Osteocyte (in vitro differentiated cells): ENCODE data around the gene DALRD3. TPM values are rescaled to one million over a fixed set of nuclear protein-coding genes. Genes with fewer than 3 reads are reported as not detected.

ENCODE experiments used
- DNase-seq: peaks from one replicate; pipeline ENCODE4 v3.0.0; 2021; ENCODE audit warnings: mixed read lengths; ENCODE audit not compliant: unreplicated experiment; ENCODE audit errors: extremely low spot score
- H3K27ac Mint-ChIP-seq: one replicate; pipeline ENCODE4 v1.8.0; 2021; ENCODE audit warnings: mild to moderate bottlenecking, mixed read lengths; ENCODE audit not compliant: unreplicated experiment
- H3K27me3 Mint-ChIP-seq: one replicate; pipeline ENCODE4 v1.8.0; 2021; ENCODE audit warnings: mixed read lengths; ENCODE audit not compliant: unreplicated experiment
- H3K36me3 Mint-ChIP-seq: one replicate; pipeline ENCODE4 v1.8.0; 2021; ENCODE audit warnings: mixed read lengths; ENCODE audit not compliant: unreplicated experiment
- H3K4me1 Mint-ChIP-seq: one replicate; pipeline ENCODE4 v1.8.0; 2021; ENCODE audit warnings: mixed read lengths; ENCODE audit not compliant: unreplicated experiment
- H3K4me3 Mint-ChIP-seq: one replicate; pipeline ENCODE4 v1.8.0; 2021; ENCODE audit warnings: mild to moderate bottlenecking, moderate library complexity, mixed read lengths; ENCODE audit not compliant: unreplicated experiment
- H3K9me3 Mint-ChIP-seq: one replicate; pipeline ENCODE4 v1.8.0; 2021; ENCODE audit warnings: mixed read lengths; ENCODE audit not compliant: unreplicated experiment
- CTCF ChIP-seq: fragments of 200-600 bp; sonication (generic); IDR thresholded peaks from 2 replicates; pipeline ENCODE4 v1.5.0; 2021; ENCODE audit warnings: antibody characterized with exemption, mild to moderate bottlenecking, moderate library complexity
- microRNA-seq: library from miRNA; unstranded; fragments of <30 nt; microRNA quantifications from one replicate; pipeline ENCODE4 v1.1.0, GENCODE V29; 2020; ENCODE audit not compliant: unreplicated experiment
- total RNA-seq: library from RNA; stranded (reverse); gene quantifications from 2 replicates; pipeline ENCODE4 v1.2.1, GENCODE V29; 2021

DALRD3 gene
- total RNA-seq, 1 donor from 2014 or later = 22.8 TPM

GRCh38 chr3:48970586-48970985, 47.8 kb downstream of the DALRD3 start:
- peaks cover 53% of the 10 kb centered on the region for H3K36me3 Mint-ChIP-seq
- H3K9me3 Mint-ChIP-seq = no peaks in the 10 kb centered on the region
- no peak overlapping the region for H3K4me3 Mint-ChIP-seq
- DNase-seq = no peak
- H3K27ac Mint-ChIP-seq = no peak overlapping the region
- TF ChIP-seq CTCF = no peak
- H3K27me3 Mint-ChIP-seq = no peaks in the 10 kb centered on the region
- peaks cover 5% of the 10 kb centered on the region for H3K4me1 Mint-ChIP-seq

GRCh38 chr3:48966876-48967361, 51.5 kb downstream of the DALRD3 start:
- Mint-ChIP-seq H3K27me3 (no peaks in the 10 kb centered on the region), H3K36me3 (peaks cover 46% of the 10 kb centered on the region), H3K9me3 (no peaks in the 10 kb centered on the region), H3K4me1 (peaks cover 5% of the 10 kb centered on the region), H3K4me3 (no peak overlapping the region), H3K27ac (no peak overlapping the region)
- DNase-seq = no peak
- TF ChIP-seq CTCF = no peak

GRCh38 chr3:48966367-48966766, 52.0 kb downstream of the DALRD3 start:
- Mint-ChIP-seq H3K36me3 (peaks cover 43% of the 10 kb centered on the region), H3K9me3 (no peaks in the 10 kb centered on the region), H3K4me1 (peaks cover 5% of the 10 kb centered on the region), H3K27me3 (no peaks in the 10 kb centered on the region), H3K27ac (no peak overlapping the region), H3K4me3 (no peak overlapping the region)
- TF ChIP-seq CTCF = no peak
- DNase-seq = no peak

Small RNAs within 50 kb of the gene (microRNA-seq; reads per million reads assigned to microRNA genes)
- gene MIR191 (2,971 reads per million, percentile 85 among the genes with 10 or more reads in this experiment), gene MIR425 (7,103 reads per million, percentile 93 among the genes with 10 or more reads in this experiment)

Other genes starting within 250 kb of the DALRD3 start
- 61.6 and 61.8 TPM in 2 replicates for gene PRKAR2A, start 170.7 kb downstream of the DALRD3 start, total RNA-seq
- gene SLC25A20, start 119.7 kb downstream of the DALRD3 start, total RNA-seq = 12.4 and 13.3 TPM in 2 replicates
- 82.5 and 97.2 TPM in 2 replicates for gene ARIH2, start 99.7 kb downstream of the DALRD3 start, total RNA-seq
- gene P4HTM, start 28.3 kb downstream of the DALRD3 start, total RNA-seq = 31.3 and 35.6 TPM in 2 replicates
- 211 and 236 TPM in 2 replicates for gene WDR6, start 11.2 kb downstream of the DALRD3 start, total RNA-seq
- 69.1 and 69.4 TPM in 2 replicates for gene NDUFAF3, start 3.5 kb upstream of the DALRD3 start, total RNA-seq
- gene IMPDH2, start 10.8 kb upstream of the DALRD3 start, total RNA-seq = 202 and 203 TPM in 2 replicates
- gene QRICH1, start 75.5 kb upstream of the DALRD3 start, total RNA-seq = 92.9 and 104 TPM in 2 replicates
- gene QARS1, start 86.2 kb upstream of the DALRD3 start, total RNA-seq = 252 and 266 TPM in 2 replicates
- gene USP19, start 102.2 kb upstream of the DALRD3 start, total RNA-seq = 75.7 and 75.9 TPM in 2 replicates
- gene LAMB2, start 114.5 kb upstream of the DALRD3 start, total RNA-seq = 721 and 811 TPM in 2 replicates
- 23.7 and 24.9 TPM in 2 replicates for gene CCDC71, start 147.8 kb upstream of the DALRD3 start, total RNA-seq
- gene KLHDC8B, start 153.0 kb upstream of the DALRD3 start, total RNA-seq = 17.9 and 20.4 TPM in 2 replicates